Dedifferentiated amniotic fluid mesenchymal stem cell (primary cell): ENCODE results near the gene RBM7.

Experiments
- DNase-seq: peaks from one replicate; pipeline ENCODE4 v3.0.0-alpha.2; 2016; ENCODE audit errors: extremely low spot score

Gene RBM7

DNA sequence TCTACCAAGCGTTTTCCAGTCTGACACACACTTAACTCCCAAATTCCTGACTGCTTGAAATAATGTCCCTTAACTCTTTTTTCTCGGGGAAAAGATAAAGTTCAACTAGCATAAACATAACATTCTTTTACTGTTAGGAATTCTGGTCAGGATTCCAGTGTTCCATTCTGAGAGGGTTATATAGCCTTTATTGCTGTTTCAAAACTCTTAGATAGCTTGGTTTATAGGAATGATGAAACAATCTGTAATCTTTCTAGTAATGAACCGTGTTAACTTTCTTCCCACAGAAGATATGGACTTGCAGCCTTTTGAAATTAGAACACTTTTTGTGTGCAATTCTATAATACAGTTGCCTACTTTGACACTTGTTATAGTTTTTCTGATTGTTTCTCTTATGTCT, 47.4 kb downstream of the RBM7 start:
- peak; percentile 83 for DNase-seq

- no peak for DNase-seq
These were observed 48.5 kb downstream of the RBM7 start for GRCh38 chr11:114448749-114449482.

DNA sequence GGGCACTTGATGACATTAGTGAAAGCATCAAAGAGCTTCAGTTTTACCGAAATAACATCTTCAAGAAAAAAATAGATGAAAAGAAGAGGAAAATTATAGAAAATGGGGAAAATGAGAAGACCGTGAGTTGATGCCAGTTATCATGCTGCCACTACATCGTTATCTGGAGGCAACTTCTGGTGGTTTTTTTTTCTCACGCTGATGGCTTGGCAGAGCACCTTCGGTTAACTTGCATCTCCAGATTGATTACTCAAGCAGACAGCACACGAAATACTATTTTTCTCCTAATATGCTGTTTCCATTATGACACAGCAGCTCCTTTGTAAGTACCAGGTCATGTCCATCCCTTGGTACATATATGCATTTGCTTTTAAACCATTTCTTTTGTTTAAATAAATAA, 49.4 kb downstream of the RBM7 start:
- no peak for DNase-seq

GRCh38 chr11:114452399-114452798, 51.9 kb downstream of the RBM7 start:
- no peak for DNase-seq
